Psoas muscle (tissue), 8 donors: Measurements from ENCODE around the gene ABRAXAS1. TPM values are rescaled to one million over a fixed set of nuclear protein-coding genes. Genes with fewer than 3 reads are reported as not detected.
"Not testable (repeated sequence)": the region's sequence is repeated elsewhere in the genome, so short reads cannot be mapped to it uniquely, and the experiment has no call there.

Experiments used
- ATAC-seq, 4 donors: fragments of 200-7000 bp; cut with Tn5 transposase; one replicate each; pipeline ENCODE4 v1.9.1; 2020; ENCODE audit warnings: moderate library complexity in 3 of 4, mild to moderate bottlenecking in 2 of 4
- DNase-seq, 2 donors: peaks; one replicate each; pipeline ENCODE4 v3.0.0-alpha.2; 2020
- H3K27ac ChIP-seq: fragments of 200-600 bp; one replicate; pipeline ENCODE4 v1.8.0; 2022
- H3K27me3 ChIP-seq, 3 donors: fragments of 200-600 bp in 1 of 3; one replicate each; pipeline versions ENCODE4 v1.6.1 to v1.8.0; 2013 to 2022; ENCODE audit warnings: low read length in 2 of 3, mild to moderate bottlenecking in 2 of 3, moderate library complexity in 1 of 3; ENCODE audit not compliant: insufficient read depth in 3 of 3
- H3K36me3 ChIP-seq, 2 donors: fragments of 200-600 bp in 1 of 2; one replicate each; pipeline versions ENCODE4 v1.6.1 to v1.8.0; 2013 to 2022; ENCODE audit warnings: low read depth in 1 of 2, mild to moderate bottlenecking in 1 of 2, moderate library complexity in 1 of 2; ENCODE audit not compliant: insufficient read depth in 1 of 2
- H3K4me1 ChIP-seq: fragments of 200-600 bp; one replicate; pipeline ENCODE4 v1.8.0; 2022
- H3K4me3 ChIP-seq: fragments of 200-600 bp; one replicate; pipeline ENCODE4 v1.8.0; 2022; ENCODE audit warnings: mild to moderate bottlenecking
- H3K9me3 ChIP-seq: fragments of 200-600 bp; one replicate; pipeline ENCODE4 v1.8.0; 2022
- CTCF ChIP-seq: fragments of 200-600 bp; IDR thresholded peaks from one replicate; pipeline ENCODE4 v1.8.0; 2022; ENCODE audit warnings: antibody characterized with exemption
- WGBS, 3 donors: extraction: QIAGEN DNeasy Blood & Tissue Kit; methylation state at CpG; one replicate each; pipeline versions ENCODE4 v1.1.6 to v1.1.7; 2013; 5-methylcytosine and 5-hydroxymethylcytosine counted together
- intact Hi-C, 2 donors: fragments of 100-400 bp; cut with DNase I; formaldehyde crosslinking; loops; one replicate each; pipeline versions ENCODE4 v1.11.0 to v1.14.2; 2022
- polyA plus RNA-seq, 3 donors: library from polyadenylated mRNA; stranded (reverse); fragments of 200-250 nt; gene quantifications; one replicate each; pipeline ENCODE4 v1.2.3, GENCODE V29; 2013
- total RNA-seq, 4 donors: library from RNA; stranded (reverse); fragmentation: NEBNext Ultra II Directional in 2 of 4; extraction: Animal tissue kit (Norgen Biotek cat#: 25700) in 2 of 4; gene quantifications; one replicate each; pipeline versions ENCODE4 v1.2.1 to v1.2.4, GENCODE V29; 2021 to 2023
- donor health status: healthy with polysubstance abuse.
- donor health status: DM: no; HTN: no; CAD: no; lungs with moderate emphysema.
- donor health status: Bipolar disorder and iron deficiency.
- donor health status: healthy.
- donor health status: DM: yes; HTN: yes; CAD: no.
- donor health status: DM: no; HTN: no; CAD: no.
- donor health status: DM: no; HTN: no; CAD: no.
- donor health status: DM: yes; HTN: yes; CAD: no.

Gene ABRAXAS1
- total and polyA plus RNA-seq, 7 donors: 3.3 to 15.6 (median 10.2) TPM

- no peak for TF ChIP-seq CTCF
- ATAC-seq: no peak
- H3K9me3 ChIP-seq: no peaks in the 10 kb centered on the region
- no peak for DNase-seq
- no peak overlapping the region for H3K4me3 ChIP-seq
- intact Hi-C loops: no loop called here
- H3K36me3 ChIP-seq: no peaks in the 10 kb centered on the region
- no peak overlapping the region for H3K27ac ChIP-seq
- H3K27me3 ChIP-seq: no peaks in the 10 kb centered on the region
- 43 to 59% (median 45%) methylated on average over 4 of the region's 4 CpGs for WGBS, 3 donors
- no peaks in the 10 kb centered on the region for H3K4me1 ChIP-seq
These were observed 19.6 kb upstream of the ABRAXAS1 start for GRCh38 chr4:83504503-83504902.

GRCh38 chr4:83503974-83504373 lies 19.1 kb upstream of the ABRAXAS1 start:
- no peaks in the 10 kb centered on the region for H3K27me3 ChIP-seq
- H3K9me3 ChIP-seq: no peaks in the 10 kb centered on the region
- no peak overlapping the region for H3K27ac ChIP-seq
- H3K36me3 ChIP-seq: no peaks in the 10 kb centered on the region
- DNase-seq: no peak
- no peak for TF ChIP-seq CTCF
- intact Hi-C loops: no loop called here
- no peak for ATAC-seq
- no peak overlapping the region for H3K4me3 ChIP-seq
- H3K4me1 ChIP-seq: no peaks in the 10 kb centered on the region

- ATAC-seq, H3K36me3 ChIP-seq, H3K9me3 ChIP-seq, H3K27me3 ChIP-seq, H3K4me1 ChIP-seq, H3K27ac ChIP-seq, H3K4me3 ChIP-seq, DNase-seq, intact Hi-C loops: not testable (repeated sequence)
- WGBS, 3 donors: 83 to 92% (median 89%) methylated on average over 3 of the region's 3 CpGs
These were observed 16.8 kb upstream of the ABRAXAS1 start for GRCh38 chr4:83501671-83502070.

- no peaks in the 10 kb centered on the region for H3K36me3 ChIP-seq
- DNase-seq (no peak), ATAC-seq (no peak)
- no peaks in the 10 kb centered on the region for H3K9me3 ChIP-seq
- H3K4me3 ChIP-seq: no peak overlapping the region
- intact Hi-C loops: no loop called here
- no peaks in the 10 kb centered on the region for H3K27me3 ChIP-seq
- no peak overlapping the region for H3K27ac ChIP-seq
- WGBS, 3 donors: 86 to 91% (median 90%) methylated on average over 1 of the region's 1 CpG
- TF ChIP-seq CTCF: no peak
- no peaks in the 10 kb centered on the region for H3K4me1 ChIP-seq
These were observed 13.3 kb upstream of the ABRAXAS1 start for GRCh38 chr4:83498187-83498586.

- DNase-seq, H3K36me3 ChIP-seq, ATAC-seq, H3K27me3 ChIP-seq, H3K9me3 ChIP-seq, intact Hi-C loops, H3K4me1 ChIP-seq, H3K4me3 ChIP-seq, H3K27ac ChIP-seq: not testable (repeated sequence)
- whole genome bisulfite sequencing, 3 donors: 86 to 91% (median 86%) methylated on average over 8 of the region's 8 CpGs
These were observed 11.4 kb upstream of the ABRAXAS1 start for GRCh38 chr4:83496085-83496917.
